T-helper 2 cell treated with Interferon-gamma antibody and Interleukin-4, amounts not matched to agents 100 ng/mL and 5 ng/mL, for 36 hours (primary cell): ENCODE data around the gene TPO. TPM values are rescaled to one million over a fixed set of nuclear protein-coding genes. Genes with fewer than 3 reads are reported as not detected.
"Not testable (repeated sequence)": the region's sequence is repeated elsewhere in the genome, so short reads cannot be mapped to it uniquely, and the experiment has no call there.

Source experiments
- intact Hi-C: fragments of 100-400 bp; cut with micrococcal nuclease; formaldehyde crosslinking; loops from one replicate; pipeline ENCODE4 v1.15.1; 2023
- total RNA-seq: library from RNA; stranded (reverse); gene quantifications from 2 replicates; pipeline ENCODE4 v1.2.3, GENCODE V29; 2022

TPO gene
- total RNA-seq, 1 donor from 2014 or later, result 1.2 TPM

DNA sequence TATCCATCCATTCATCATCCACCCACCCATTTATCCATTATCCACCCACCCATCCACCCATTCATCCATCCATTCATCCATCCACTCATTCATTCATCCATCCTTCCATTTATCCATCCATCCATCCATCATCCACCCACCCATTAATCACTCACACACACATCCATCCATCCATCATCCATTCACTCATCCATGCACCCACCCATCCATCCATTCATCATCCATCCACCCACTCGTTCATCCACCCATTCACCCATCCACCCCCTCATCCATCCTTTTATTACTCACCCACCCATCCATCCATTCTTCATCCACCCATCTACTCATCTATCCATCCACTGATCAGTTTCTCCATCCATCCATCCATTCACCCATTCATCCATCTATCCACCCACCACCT lies 8.1 kb upstream of the TPO start:
- intact Hi-C loops, result no loop called here

GRCh38 chr2:1405967-1406366 lies 7.3 kb upstream of the TPO start:
- intact Hi-C loops, result no loop called here

DNA sequence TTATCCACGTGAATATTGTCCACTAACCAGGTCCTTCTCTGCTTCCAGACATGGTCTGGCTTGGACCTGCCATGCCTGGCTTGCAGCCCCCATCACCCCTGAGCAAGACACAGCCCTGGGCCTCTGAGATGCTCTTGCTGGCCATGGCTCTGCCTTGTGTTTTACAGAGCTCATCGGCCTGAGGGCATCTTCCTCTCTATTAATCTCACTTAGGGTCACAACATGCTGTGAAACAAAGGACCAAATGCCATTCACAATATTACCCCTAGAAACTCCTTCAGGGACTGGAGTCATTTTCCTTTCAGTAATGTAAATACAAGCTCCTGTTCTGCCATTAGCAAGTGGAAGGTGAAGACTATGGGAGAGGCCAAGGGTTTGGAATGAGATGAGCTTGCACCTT lies 6.8 kb upstream of the TPO start:
- intact Hi-C loops, result no loop called here

DNA sequence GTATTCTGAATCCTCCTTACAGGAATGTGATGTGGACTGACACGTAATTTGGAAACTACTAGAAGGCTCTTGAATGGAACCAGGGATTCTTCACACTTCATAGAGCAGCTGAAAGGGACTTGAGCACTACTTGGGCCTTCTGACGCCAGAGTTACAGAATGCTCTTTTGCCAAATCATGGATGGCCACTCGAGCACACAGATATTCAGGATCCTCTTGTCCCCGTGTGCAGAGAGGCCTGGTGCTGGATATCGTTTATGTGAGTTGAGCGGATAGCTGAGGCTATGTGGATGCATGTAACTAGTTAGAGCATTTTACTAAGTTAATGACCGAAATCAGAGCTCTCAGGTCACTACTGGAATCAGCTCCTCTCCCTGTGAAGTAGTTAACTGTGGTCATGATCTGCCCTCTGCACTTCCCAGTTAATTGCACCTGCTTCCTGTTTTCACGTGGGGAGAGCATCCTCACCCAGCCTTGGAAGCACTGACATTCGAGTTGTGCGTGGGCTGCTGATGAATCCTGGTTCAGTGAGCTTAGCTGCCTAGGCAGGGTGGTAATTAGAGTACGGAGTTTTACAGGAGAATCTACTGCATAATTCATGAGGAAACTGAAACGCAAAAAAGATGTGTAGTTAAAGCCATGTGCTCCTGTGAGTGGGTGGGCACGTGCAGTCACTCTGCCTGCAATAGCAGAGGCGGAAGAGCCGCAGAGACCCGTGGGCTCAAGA lies 5.2 kb upstream of the TPO start:
- intact Hi-C loops, result no loop called here

- intact Hi-C loops, result no loop called here
Observed at GRCh38 chr2:1414121-1414520, 858 bp downstream of the TPO start.

DNA sequence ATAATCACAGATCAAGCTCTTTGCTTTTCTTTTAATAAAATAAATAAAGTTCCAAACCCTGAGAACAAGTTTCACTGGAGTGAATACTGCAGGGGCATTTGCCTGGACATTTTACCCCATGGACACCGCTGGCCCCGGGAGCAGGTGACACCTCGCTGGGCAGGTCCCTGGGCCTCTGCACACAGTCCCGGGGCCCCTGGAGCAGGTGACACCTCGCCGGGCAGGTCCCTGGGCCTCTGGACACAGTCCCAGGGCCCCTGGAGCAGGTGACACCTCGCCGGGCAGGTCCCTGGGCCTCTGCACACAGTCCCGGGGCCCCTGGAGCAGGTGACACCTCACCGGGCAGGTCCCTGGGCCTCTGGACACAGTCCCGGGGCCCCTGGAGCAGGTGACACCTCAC lies 1.6 kb downstream of the TPO start:
- intact Hi-C loops, result not testable (repeated sequence)

GRCh38 chr2:1415501-1415900 lies 2.2 kb downstream of the TPO start:
- intact Hi-C loops, result no loop called here

DNA sequence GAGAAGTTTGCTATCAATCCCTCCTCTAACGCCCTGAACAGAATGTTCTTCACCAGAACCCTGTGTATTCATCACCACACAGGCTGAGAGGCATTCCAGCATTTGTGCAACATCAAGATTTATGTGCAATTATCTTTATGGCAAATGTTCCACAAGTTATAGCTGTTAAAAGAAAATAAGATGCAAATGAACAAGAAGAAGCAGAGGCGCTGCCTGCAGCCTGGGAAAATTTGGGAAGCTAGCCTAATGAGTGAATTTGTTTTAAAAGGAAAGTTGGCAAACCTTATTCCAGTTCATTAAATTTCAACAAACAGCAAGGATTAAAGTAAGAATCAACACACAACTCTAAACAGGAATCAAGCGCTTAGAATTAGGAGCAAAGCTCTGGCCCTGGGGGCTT lies 5.3 kb downstream of the TPO start:
- intact Hi-C loops, result no loop called here

GRCh38 chr2:1420746-1421480 lies 7.7 kb downstream of the TPO start:
- intact Hi-C loops, result no loop called here

GRCh38 chr2:1421731-1422130 lies 8.5 kb downstream of the TPO start:
- intact Hi-C loops, result no loop called here

DNA sequence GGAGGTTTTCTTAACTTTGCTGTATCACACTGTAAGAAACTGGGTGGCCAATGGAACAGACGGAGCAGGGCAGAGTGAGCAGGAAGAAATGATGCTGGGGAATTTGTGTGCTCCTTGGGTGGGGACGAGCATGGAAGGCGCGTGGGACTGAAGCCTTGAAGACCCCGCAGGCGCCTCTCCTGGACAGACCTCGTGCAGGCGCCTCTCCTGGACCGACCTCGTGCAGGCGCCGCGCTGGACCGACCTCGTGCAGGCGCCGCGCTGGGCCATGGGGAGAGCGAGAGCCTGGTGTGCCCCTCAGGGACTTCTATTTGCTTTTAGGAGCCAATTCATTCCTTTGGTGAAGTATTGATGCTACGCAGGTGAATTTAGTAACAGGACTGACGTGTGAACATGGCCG lies 8.9 kb downstream of the TPO start:
- intact Hi-C loops, result no loop called here

- intact Hi-C loops, result no loop called here
Observed at GRCh38 chr2:1422716-1423285, 9.5 kb downstream of the TPO start.

DNA sequence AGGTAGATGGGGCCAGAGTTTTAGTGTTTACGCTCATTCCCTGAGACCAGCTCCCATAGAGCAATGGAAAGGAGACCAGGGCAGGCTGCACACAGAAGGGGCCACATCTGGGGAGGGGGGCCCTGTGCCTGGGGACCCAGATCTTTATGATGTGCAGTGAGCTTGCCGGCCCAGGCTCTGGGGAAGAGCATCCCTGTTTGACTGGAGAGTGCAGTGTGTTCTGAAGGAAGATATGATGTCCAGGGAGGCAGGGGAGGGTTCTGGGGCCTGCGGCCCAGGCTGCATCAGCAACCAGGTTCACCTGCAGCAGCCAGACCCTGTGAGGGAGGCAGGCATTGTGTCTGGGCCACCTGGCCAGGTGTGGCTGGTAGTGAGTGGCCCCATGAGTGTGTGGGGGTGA lies 13.8 kb downstream of the TPO start:
- intact Hi-C loops, result no loop called here

DNA sequence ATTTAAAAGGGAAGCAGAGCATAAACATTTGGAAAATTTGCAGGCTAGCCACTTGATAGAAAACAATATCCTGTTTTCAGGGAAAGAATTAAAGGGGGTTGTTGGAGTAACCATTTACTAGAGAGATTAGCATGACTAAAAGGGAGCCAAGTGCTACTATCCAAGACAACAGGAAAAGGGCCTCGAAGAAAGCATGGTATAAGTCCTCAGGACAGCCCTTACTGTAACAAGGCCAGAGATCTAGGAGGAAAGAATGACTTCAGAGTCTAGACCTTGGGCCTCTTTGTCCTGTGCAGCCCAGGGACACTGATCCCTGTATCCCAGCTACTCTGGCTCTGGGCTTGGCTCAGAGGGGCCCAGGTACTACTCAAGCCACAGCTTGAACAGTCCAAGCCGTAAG lies 16.6 kb downstream of the TPO start:
- intact Hi-C loops, result no loop called here

- intact Hi-C loops, result no loop called here
Observed at GRCh38 chr2:1430491-1430890, 17.2 kb downstream of the TPO start.

DNA sequence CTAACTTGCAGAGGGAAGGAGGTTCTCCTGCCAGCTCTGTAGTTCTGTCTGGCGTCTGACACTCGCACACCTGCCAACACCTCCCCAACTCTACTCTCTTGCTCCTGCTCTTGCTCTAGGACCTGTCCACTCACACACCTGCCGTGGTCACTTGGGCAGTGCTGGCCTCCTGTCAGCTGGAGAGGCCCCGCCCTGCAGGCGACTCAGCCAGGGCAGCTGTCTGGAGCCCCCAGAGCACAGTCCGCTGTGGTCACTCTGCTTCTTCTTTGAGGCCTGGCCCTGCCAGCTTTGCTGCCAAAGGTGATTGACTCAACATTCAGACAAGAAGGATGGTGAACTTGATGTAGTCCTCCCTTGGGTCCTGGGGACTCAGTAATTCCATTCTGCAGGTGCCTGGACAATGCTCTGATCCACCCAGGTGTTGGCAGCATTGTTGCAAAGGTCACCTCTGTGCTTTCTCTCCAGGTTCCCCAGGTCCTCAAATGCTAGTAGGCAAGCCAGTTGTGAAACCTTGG lies 18.7 kb downstream of the TPO start:
- intact Hi-C loops, result no loop called here

DNA sequence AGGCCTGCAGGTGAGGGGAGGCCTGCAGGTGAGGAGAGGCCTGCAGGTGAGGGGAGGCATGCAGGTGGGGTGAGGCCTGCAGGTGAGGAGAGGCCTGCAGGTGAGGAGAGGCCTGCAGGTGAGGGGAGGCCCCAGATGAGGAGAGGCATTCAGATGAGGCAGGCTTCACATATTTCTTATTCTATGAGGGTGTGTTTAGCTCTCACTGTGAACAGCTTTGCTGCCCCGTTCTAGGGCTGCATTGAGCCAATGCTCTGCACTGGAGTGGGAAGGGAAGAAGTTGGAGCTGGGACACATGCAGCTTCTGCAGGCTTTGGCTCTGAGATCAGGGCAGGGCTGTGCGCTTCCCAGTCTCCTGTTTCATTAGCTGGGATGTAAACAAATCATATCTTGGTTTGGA lies 19.5 kb downstream of the TPO start:
- intact Hi-C loops, result no loop called here

DNA sequence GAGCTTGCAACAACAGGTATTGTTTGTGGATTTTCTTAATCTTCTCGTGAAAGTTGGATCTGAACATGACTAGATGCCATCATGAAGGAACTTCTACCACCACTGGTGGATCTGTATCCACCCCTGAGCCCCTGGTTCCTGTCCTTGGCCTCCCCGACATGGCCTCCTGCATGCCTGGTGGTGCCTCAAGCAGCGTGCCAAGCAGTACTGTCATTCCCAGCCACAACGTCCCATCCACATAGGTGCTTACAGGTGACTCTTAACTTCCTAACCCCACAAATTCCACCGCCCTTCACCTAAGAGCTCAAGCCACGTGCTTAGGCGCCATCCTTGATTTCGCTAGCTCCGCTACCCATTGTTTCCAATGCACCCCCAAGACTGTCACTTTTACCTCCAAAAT lies 23.1 kb downstream of the TPO start:
- intact Hi-C loops, result no loop called here

- intact Hi-C loops, result no loop called here
Observed at GRCh38 chr2:1437101-1437500, 23.8 kb downstream of the TPO start.

GRCh38 chr2:1437537-1437936 lies 24.3 kb downstream of the TPO start:
- intact Hi-C loops, result no loop called here

DNA sequence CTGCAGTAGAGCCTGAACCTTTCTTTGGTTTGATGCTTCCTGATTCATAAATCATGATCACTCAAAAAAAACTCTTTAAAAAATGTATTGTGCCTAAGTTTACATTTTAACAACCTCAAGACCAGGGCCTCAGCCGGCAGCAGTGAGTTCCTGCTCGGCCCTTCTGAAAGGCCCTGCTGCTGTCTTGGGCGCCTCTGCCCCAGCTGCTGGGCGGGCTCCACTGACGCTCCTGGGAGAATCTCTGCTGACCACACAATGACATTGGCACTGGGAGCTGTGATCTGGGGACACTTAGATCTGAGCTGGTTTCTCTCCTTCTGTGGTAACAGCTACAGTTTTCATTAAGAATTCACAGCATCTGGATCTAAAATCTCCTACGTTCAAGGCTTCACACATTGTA lies 25.7 kb downstream of the TPO start:
- intact Hi-C loops, result no loop called here

DNA sequence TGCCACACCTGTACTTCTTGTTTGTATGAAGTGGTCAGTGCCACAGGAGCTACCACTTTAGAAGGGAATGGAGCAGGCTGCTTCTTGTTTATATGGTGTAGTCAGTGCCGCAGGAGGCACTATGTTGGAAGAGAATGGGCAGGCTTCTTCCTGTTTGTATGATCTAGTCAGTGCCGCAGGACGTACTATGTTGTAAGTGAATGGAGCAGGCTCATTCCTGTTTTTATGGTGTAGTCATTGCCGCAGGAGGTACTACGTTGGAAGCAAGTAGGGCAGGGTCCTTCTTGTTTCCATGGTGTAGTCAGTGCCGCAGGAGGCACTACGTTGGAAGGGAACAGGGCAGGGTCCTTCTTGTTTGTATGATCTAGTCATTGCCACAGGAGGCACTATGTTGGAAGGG lies 27.3 kb downstream of the TPO start:
- intact Hi-C loops, result no loop called here

- intact Hi-C loops, result no loop called here
Observed at GRCh38 chr2:1446301-1446700, 33.0 kb downstream of the TPO start.
